Keratinocyte (primary cell): ENCODE measurements around the gene SYTL4.
"Not testable (repeated sequence)": the region's sequence is repeated elsewhere in the genome, so short reads cannot be mapped to it uniquely, and the experiment has no call there.

Experiments
- EZH2 ChIP-seq: IDR thresholded peaks from one replicate; pipeline ENCODE4 v1.6.1; 2012; ENCODE audit warnings: inconsistent platforms, mild to moderate bottlenecking, low read length, moderate library complexity
- TF ChIP-seq, protein P1 (sequence below), 3 experiments: IDR thresholded peaks in 1 of 3; conservative IDR thresholded peaks in 1 of 3; optimal IDR thresholded peaks in 1 of 3; 2 replicates in 2 of 3; 3 replicates in 1 of 3; pipeline versions ENCODE3 to v1.5.1; 2011; ENCODE audit warnings: low read length in 3 of 3, mild to moderate bottlenecking in 3 of 3, moderate library complexity in 2 of 3, control low read depth in 1 of 3, inconsistent platforms in 1 of 3; ENCODE audit not compliant: insufficient read depth in 2 of 3; ENCODE audit errors: extremely low read depth in 1 of 3

- not testable (repeated sequence) for TF ChIP-seq EZH2
- TF ChIP-seq, protein P1, sequence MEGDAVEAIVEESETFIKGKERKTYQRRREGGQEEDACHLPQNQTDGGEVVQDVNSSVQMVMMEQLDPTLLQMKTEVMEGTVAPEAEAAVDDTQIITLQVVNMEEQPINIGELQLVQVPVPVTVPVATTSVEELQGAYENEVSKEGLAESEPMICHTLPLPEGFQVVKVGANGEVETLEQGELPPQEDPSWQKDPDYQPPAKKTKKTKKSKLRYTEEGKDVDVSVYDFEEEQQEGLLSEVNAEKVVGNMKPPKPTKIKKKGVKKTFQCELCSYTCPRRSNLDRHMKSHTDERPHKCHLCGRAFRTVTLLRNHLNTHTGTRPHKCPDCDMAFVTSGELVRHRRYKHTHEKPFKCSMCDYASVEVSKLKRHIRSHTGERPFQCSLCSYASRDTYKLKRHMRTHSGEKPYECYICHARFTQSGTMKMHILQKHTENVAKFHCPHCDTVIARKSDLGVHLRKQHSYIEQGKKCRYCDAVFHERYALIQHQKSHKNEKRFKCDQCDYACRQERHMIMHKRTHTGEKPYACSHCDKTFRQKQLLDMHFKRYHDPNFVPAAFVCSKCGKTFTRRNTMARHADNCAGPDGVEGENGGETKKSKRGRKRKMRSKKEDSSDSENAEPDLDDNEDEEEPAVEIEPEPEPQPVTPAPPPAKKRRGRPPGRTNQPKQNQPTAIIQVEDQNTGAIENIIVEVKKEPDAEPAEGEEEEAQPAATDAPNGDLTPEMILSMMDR (optimal IDR thresholded peaks at IDR 0.05 in 1 of 3, IDR thresholded peaks at IDR 0.05 in 1 of 3, conservative IDR thresholded peaks at IDR 0.05 in 1 of 3; ENCODE audit: extremely low read depth in 1 of 3, insufficient read depth in 2 of 3, low read length in 3 of 3): not testable (repeated sequence)
Measured at GRCh38 chrX:100724006-100724405, 7.9 kb downstream of the SYTL4 start.
